HEK293 (cell line): ENCODE data around the gene SCIN.

Experiments
- CTCF ChIA-PET: fragments of 350-600 bp; formaldehyde crosslinking; extraction: SDS; loops from one replicate; lab custom pipeline; 2021; ENCODE audit warnings: antibody characterized with exemption; lab: Yijun Ruan, JAX
- POLR2A ChIA-PET: fragments of 300-600 bp; formaldehyde crosslinking; extraction: SDS; loops from one replicate; lab custom pipeline; 2020; ENCODE audit warnings: antibody characterized with exemption, inconsistent platforms; lab: Yijun Ruan, JAX
- H3K27ac ChIP-seq: fragments of 200-500 bp; sonication (Bioruptor generic); 2 replicates; pipeline ENCODE4 v1.5.1; 2014; ENCODE audit warnings: low read depth, low read length, control low read depth, inconsistent platforms; ENCODE audit errors: extremely low read depth
- H3K36me3 ChIP-seq, 2 experiments: fragments of 200-500 bp in 1 of 2; sonication (Bioruptor generic) in 1 of 2; 1 replicate in 1 of 2; 2 replicates in 1 of 2; pipeline ENCODE4 v1.5.1; 2014 to 2017; ENCODE audit warnings: inconsistent platforms in 2 of 2, low read length in 2 of 2; ENCODE audit not compliant: control insufficient read depth in 2 of 2, insufficient read depth in 1 of 2
- H3K4me1 ChIP-seq: fragments of 200-500 bp; sonication (Bioruptor generic); 2 replicates; pipeline ENCODE4 v1.5.1; 2014; ENCODE audit warnings: mild to moderate bottlenecking, low read length, inconsistent platforms; ENCODE audit not compliant: control insufficient read depth, insufficient read depth
- H3K4me3 ChIP-seq: 2 replicates; pipeline ENCODE4 v1.5.1; 2011; ENCODE audit warnings: low read depth, mild to moderate bottlenecking, control low read depth, low read length, moderate library complexity
- H3K9me3 ChIP-seq: fragments of 200-500 bp; sonication (Bioruptor generic); 2 replicates; pipeline ENCODE4 v1.5.1; 2014; ENCODE audit warnings: low read depth, low read length, inconsistent platforms; ENCODE audit not compliant: control insufficient read depth, insufficient read depth
- BCL11B ChIP-seq: fragments of 450-650 bp; formaldehyde crosslinking; IDR thresholded peaks from 2 replicates; pipeline ENCODE4 v1.5.1; 2016; ENCODE audit warnings: low read depth, missing biosample characterization, missing genetic modification characterization
- EGR2 ChIP-seq: fragments of 450-650 bp; formaldehyde crosslinking; IDR thresholded peaks from 2 replicates; pipeline ENCODE4 v1.5.1; 2016; ENCODE audit warnings: low read depth, missing biosample characterization, missing genetic modification characterization
- GFI1B ChIP-seq: fragments of 450-650 bp; formaldehyde crosslinking; IDR thresholded peaks from 2 replicates; pipeline ENCODE4 v1.5.1; 2016; ENCODE audit warnings: missing biosample characterization, missing genetic modification characterization
- IKZF3 ChIP-seq: fragments of 450-650 bp; IDR thresholded peaks from 2 replicates; pipeline ENCODE4 v1.5.0; 2018; ENCODE audit warnings: missing biosample characterization, mild to moderate bottlenecking, missing genetic modification characterization, moderate library complexity
- OVOL3 ChIP-seq: fragments of 450-650 bp; formaldehyde crosslinking; IDR thresholded peaks from 2 replicates; pipeline ENCODE4 v1.5.1; 2016; ENCODE audit warnings: missing biosample characterization, missing genetic modification characterization
- ZBTB20 ChIP-seq: fragments of 450-650 bp; formaldehyde crosslinking; IDR thresholded peaks from 2 replicates; pipeline ENCODE4 v1.5.1; 2016; ENCODE audit warnings: missing biosample characterization, missing genetic modification characterization
- ZBTB48 ChIP-seq: fragments of 450-650 bp; formaldehyde crosslinking; IDR thresholded peaks from 2 replicates; pipeline ENCODE4 v1.5.1; 2016; ENCODE audit warnings: missing biosample characterization, missing genetic modification characterization
- ZNF121 ChIP-seq: fragments of 450-650 bp; formaldehyde crosslinking; IDR thresholded peaks from 2 replicates; pipeline ENCODE4 v1.5.1; 2016; ENCODE audit warnings: missing biosample characterization, missing genetic modification characterization
- ZNF175 ChIP-seq: fragments of 450-650 bp; formaldehyde crosslinking; IDR thresholded peaks from 2 replicates; pipeline ENCODE4 v1.5.1; 2016; ENCODE audit warnings: missing biosample characterization, missing genetic modification characterization
- ZNF202 ChIP-seq: fragments of 450-650 bp; formaldehyde crosslinking; IDR thresholded peaks from 2 replicates; pipeline ENCODE4 v1.5.1; 2016; ENCODE audit warnings: missing biosample characterization, missing genetic modification characterization, borderline replicate concordance
- ZNF23 ChIP-seq: fragments of 450-650 bp; formaldehyde crosslinking; IDR thresholded peaks from 2 replicates; pipeline ENCODE4 v1.5.1; 2016; ENCODE audit warnings: missing biosample characterization, missing genetic modification characterization, borderline replicate concordance
- ZNF248 ChIP-seq: fragments of 450-650 bp; formaldehyde crosslinking; IDR thresholded peaks from 2 replicates; pipeline ENCODE4 v1.5.1; 2017; ENCODE audit warnings: missing biosample characterization, missing genetic modification characterization
- ZNF292 ChIP-seq: fragments of 450-650 bp; formaldehyde crosslinking; IDR thresholded peaks from 2 replicates; pipeline ENCODE4 v1.5.1; 2016; ENCODE audit warnings: low read depth, missing biosample characterization, missing genetic modification characterization, borderline replicate concordance
- ZNF302 ChIP-seq: fragments of 450-650 bp; formaldehyde crosslinking; IDR thresholded peaks from 2 replicates; pipeline ENCODE4 v1.5.1; 2016; ENCODE audit warnings: missing biosample characterization, missing genetic modification characterization, low read depth
- ZNF350 ChIP-seq: fragments of 450-650 bp; formaldehyde crosslinking; IDR thresholded peaks from 2 replicates; pipeline ENCODE4 v1.5.0; 2017; ENCODE audit warnings: missing biosample characterization, mild to moderate bottlenecking, missing genetic modification characterization
- ZNF426 ChIP-seq: fragments of 450-650 bp; formaldehyde crosslinking; IDR thresholded peaks from 2 replicates; pipeline ENCODE4 v1.5.1; 2017; ENCODE audit warnings: missing biosample characterization, missing genetic modification characterization, mild to moderate bottlenecking, inconsistent platforms, moderate library complexity
- ZNF548 ChIP-seq: fragments of 450-650 bp; formaldehyde crosslinking; IDR thresholded peaks from 2 replicates; pipeline ENCODE4 v1.5.1; 2016; ENCODE audit warnings: missing biosample characterization, missing genetic modification characterization
- ZNF654 ChIP-seq: fragments of 450-650 bp; formaldehyde crosslinking; IDR thresholded peaks from 2 replicates; pipeline ENCODE4 v1.5.1; 2016; ENCODE audit warnings: low read depth, missing biosample characterization, missing genetic modification characterization
- ZNF701 ChIP-seq: fragments of 450-650 bp; formaldehyde crosslinking; IDR thresholded peaks from 2 replicates; pipeline ENCODE4 v1.5.1; 2016; ENCODE audit warnings: missing biosample characterization, missing genetic modification characterization
- ZNF791 ChIP-seq: fragments of 450-650 bp; formaldehyde crosslinking; IDR thresholded peaks from 2 replicates; pipeline ENCODE4 v1.5.1; 2016; ENCODE audit warnings: missing biosample characterization, missing genetic modification characterization
- TF ChIP-seq, protein P1 (sequence below): fragments of 450-650 bp; formaldehyde crosslinking; IDR thresholded peaks from 2 replicates; pipeline ENCODE4 v1.5.1; 2016; ENCODE audit warnings: missing biosample characterization, missing genetic modification characterization
- TF ChIP-seq, protein P2 (sequence below): fragments of 450-650 bp; formaldehyde crosslinking; optimal IDR thresholded peaks from 2 replicates; pipeline ENCODE3; 2016; ENCODE audit warnings: missing biosample characterization, mild to moderate bottlenecking, missing genetic modification characterization
- TF ChIP-seq, protein P3 (sequence below): fragments of 450-650 bp; formaldehyde crosslinking; IDR thresholded peaks from 2 replicates; pipeline ENCODE4 v1.5.1; 2016; ENCODE audit warnings: missing biosample characterization, missing genetic modification characterization
- TF ChIP-seq, protein P4 (sequence below): fragments of 450-650 bp; formaldehyde crosslinking; IDR thresholded peaks from 2 replicates; pipeline ENCODE4 v1.5.1; 2017; ENCODE audit warnings: missing biosample characterization, missing genetic modification characterization
- TF ChIP-seq, protein P5 (sequence below): fragments of 450-650 bp; formaldehyde crosslinking; IDR thresholded peaks from 2 replicates; pipeline ENCODE4 v1.5.1; 2016; ENCODE audit warnings: missing biosample characterization, missing genetic modification characterization

SCIN gene

DNA sequence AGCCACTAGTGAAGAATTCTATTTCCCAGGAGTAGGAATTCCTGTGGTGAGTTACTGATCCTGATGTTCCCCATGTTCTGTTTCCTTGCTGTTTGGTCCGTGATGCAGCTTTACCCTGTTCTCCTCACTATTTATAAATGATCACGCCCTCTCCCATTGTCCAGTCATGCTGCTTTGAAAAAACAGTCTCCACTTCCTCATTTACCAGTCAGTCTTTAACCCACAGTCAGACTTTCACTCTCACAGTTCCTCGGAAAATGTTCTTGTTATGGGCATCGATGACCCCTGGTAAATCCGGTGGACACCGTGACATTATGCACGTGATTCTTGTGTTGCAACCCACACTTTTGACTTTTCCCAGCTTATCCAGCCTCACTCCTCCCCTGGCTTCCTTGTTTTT lies 14.4 kb downstream of the SCIN start:
- H3K9me3 ChIP-seq, result no peaks in the 10 kb centered on the region
- no peaks in the 10 kb centered on the region for H3K4me1 ChIP-seq
- no peak overlapping the region for H3K4me3 ChIP-seq
- CTCF ChIA-PET, result no interaction called here
- TF ChIP-seq, protein P1, sequence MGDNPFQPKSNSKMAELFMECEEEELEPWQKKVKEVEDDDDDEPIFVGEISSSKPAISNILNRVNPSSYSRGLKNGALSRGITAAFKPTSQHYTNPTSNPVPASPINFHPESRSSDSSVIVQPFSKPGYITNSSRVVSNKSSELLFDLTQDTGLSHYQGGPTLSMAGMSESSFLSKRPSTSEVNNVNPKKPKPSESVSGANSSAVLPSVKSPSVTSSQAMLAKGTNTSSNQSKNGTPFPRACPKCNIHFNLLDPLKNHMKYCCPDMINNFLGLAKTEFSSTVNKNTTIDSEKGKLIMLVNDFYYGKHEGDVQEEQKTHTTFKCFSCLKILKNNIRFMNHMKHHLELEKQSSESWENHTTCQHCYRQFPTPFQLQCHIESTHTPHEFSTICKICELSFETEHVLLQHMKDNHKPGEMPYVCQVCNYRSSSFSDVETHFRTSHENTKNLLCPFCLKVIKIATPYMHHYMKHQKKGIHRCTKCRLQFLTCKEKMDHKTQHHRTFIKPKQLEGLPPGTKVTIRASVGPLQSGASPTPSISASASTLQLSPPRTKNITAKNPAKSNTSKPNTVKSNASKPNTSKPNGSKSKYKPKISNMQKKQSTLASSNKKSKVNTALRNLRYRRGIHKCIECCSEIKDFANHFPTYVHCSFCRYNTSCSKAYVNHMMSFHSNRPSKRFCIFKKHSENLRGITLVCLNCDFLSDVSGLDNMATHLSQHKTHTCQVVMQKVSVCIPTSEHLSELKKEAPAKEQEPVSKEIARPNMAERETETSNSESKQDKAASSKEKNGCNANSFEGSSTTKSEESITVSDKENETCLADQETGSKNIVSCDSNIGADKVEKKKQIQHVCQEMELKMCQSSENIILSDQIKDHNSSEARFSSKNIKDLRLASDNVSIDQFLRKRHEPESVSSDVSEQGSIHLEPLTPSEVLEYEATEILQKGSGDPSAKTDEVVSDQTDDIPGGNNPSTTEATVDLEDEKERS (tag by site-specific recombination), result no peak
- TF ChIP-seq ZNF791 (tag by site-specific recombination) (no peak), EGR2 (tag by site-specific recombination) (no peak), ZNF654 (tag by site-specific recombination) (no peak), ZNF202 (tag by site-specific recombination) (no peak), ZNF292 (tag by site-specific recombination) (no peak), ZNF701 (tag by site-specific recombination) (no peak), ZNF175 (tag by site-specific recombination) (no peak), ZBTB48 (tag by site-specific recombination) (no peak), GFI1B (tag by site-specific recombination) (no peak), ZNF302 (tag by site-specific recombination) (no peak), BCL11B (tag by site-specific recombination) (no peak)
- TF ChIP-seq, protein P2, sequence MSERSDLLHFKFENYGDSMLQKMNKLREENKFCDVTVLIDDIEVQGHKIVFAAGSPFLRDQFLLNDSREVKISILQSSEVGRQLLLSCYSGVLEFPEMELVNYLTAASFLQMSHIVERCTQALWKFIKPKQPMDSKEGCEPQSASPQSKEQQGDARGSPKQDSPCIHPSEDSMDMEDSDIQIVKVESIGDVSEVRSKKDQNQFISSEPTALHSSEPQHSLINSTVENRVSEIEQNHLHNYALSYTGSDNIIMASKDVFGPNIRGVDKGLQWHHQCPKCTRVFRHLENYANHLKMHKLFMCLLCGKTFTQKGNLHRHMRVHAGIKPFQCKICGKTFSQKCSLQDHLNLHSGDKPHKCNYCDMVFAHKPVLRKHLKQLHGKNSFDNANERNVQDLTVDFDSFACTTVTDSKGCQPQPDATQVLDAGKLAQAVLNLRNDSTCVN (tag by site-specific recombination), result no peak
- TF ChIP-seq, protein P3, sequence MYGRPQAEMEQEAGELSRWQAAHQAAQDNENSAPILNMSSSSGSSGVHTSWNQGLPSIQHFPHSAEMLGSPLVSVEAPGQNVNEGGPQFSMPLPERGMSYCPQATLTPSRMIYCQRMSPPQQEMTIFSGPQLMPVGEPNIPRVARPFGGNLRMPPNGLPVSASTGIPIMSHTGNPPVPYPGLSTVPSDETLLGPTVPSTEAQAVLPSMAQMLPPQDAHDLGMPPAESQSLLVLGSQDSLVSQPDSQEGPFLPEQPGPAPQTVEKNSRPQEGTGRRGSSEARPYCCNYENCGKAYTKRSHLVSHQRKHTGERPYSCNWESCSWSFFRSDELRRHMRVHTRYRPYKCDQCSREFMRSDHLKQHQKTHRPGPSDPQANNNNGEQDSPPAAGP (tag by site-specific recombination), result no peak
- TF ChIP-seq, protein P4, sequence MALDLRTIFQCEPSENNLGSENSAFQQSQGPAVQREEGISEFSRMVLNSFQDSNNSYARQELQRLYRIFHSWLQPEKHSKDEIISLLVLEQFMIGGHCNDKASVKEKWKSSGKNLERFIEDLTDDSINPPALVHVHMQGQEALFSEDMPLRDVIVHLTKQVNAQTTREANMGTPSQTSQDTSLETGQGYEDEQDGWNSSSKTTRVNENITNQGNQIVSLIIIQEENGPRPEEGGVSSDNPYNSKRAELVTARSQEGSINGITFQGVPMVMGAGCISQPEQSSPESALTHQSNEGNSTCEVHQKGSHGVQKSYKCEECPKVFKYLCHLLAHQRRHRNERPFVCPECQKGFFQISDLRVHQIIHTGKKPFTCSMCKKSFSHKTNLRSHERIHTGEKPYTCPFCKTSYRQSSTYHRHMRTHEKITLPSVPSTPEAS, result no peak
- TF ChIP-seq, protein P5, sequence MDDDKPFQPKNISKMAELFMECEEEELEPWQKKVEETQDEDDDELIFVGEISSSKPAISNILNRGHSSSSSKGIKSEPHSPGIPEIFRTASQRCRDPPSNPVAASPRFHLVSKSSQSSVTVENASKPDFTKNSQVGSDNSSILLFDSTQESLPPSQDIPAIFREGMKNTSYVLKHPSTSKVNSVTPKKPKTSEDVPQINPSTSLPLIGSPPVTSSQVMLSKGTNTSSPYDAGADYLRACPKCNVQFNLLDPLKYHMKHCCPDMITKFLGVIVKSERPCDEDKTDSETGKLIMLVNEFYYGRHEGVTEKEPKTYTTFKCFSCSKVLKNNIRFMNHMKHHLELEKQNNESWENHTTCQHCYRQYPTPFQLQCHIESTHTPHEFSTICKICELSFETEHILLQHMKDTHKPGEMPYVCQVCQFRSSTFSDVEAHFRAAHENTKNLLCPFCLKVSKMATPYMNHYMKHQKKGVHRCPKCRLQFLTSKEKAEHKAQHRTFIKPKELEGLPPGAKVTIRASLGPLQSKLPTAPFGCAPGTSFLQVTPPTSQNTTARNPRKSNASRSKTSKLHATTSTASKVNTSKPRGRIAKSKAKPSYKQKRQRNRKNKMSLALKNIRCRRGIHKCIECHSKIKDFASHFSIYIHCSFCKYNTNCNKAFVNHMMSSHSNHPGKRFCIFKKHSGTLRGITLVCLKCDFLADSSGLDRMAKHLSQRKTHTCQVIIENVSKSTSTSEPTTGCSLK (tag by site-specific recombination), result no peak
- H3K27ac ChIP-seq, result no peak overlapping the region
- POLR2A ChIA-PET, result no interaction called here
- no peaks in the 10 kb centered on the region for H3K36me3 ChIP-seq

DNA sequence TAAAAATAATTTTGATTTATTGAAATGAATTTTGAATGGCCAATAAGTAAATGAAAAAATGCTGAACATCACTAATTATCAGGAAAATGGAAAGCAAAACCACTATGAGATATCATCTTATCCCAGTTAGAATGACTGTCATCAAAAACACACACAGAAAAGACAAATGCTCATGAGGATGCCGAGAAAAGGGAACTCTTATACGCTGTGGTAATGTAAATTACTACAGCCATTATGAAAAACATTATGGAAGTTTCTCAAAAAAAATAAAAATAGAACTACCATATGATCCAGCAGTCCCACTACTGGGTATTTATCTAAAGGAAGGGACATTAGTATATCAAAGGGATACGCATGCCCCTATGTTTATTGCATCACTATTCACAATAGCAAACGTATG lies 15.8 kb downstream of the SCIN start:
- TF ChIP-seq IKZF3 (tag by site-specific recombination) (no peak), ZNF248 (no peak), ZNF426 (tag by site-specific recombination) (no peak), ZNF548 (tag by site-specific recombination) (no peak), ZNF175 (tag by site-specific recombination) (no peak), ZNF350 (tag by site-specific recombination) (no peak), ZNF23 (no peak), ZNF121 (tag by site-specific recombination) (no peak), ZBTB20 (tag by site-specific recombination) (no peak), OVOL3 (no peak)
- POLR2A ChIA-PET, result no interaction called here
- no peaks in the 10 kb centered on the region for H3K36me3 ChIP-seq

More for the DNA sequence above, 15.8 kb downstream of the SCIN start:
- no peak overlapping the region for H3K4me3 ChIP-seq
- H3K27ac ChIP-seq, result no peak overlapping the region
- H3K9me3 ChIP-seq, result no peaks in the 10 kb centered on the region
- CTCF ChIA-PET, result interaction anchor here (0.6 to 0.9 kb wide), 3 partner anchors 61 to 114 kb away, joined by 3 to 5 read pairs (median 4); no protein-coding TSS in a partner anchor
- H3K4me1 ChIP-seq, result no peaks in the 10 kb centered on the region
